ENCODE measurements around the gene CCDC187.

GRCh38 chr9:136226680-136227407, 77.0 kb downstream of the CCDC187 start:
- TF ChIP-seq POLR2AphosphoS5 (IDR thresholded peaks at IDR 0.05) (no peak), CTCF (IDR thresholded peaks at IDR 0.05) (no peak)
